Spleen (tissue), 11 donors: Measurements from ENCODE around the gene SLC35F5. TPM values are rescaled to one million over a fixed set of nuclear protein-coding genes. Genes with fewer than 3 reads are reported as not detected.
A peak's percentile ranks its signal among the peaks of the same experiment; 100 is the strongest.
"Not testable (repeated sequence)": the region's sequence is repeated elsewhere in the genome, so short reads cannot be mapped to it uniquely, and the experiment has no call there.

Experiments used
- DNase-seq: peaks from one replicate; pipeline ENCODE4 v3.0.0-alpha.2; 2020
- H3K27ac ChIP-seq, 8 donors: fragments of 200-600 bp; sonication (generic) in 7 of 8; 1 replicate in 4 of 8; 2 replicates in 4 of 8; pipeline versions ENCODE4 v1.5.0 to v1.8.0; 2016 to 2021; ENCODE audit warnings: inconsistent platforms in 4 of 8, mild to moderate bottlenecking in 4 of 8, moderate library complexity in 1 of 8
- H3K27me3 ChIP-seq, 7 donors: fragments of 200-600 bp; sonication (generic) in 6 of 7; replicated peaks in 1 of 7; 1 replicate in 4 of 7; 2 replicates in 3 of 7; pipeline versions ENCODE4 v1.5.0 to v1.8.0; 2016 to 2021; ENCODE audit warnings: inconsistent platforms in 3 of 7, mild to moderate bottlenecking in 1 of 7
- H3K36me3 ChIP-seq, 6 donors: fragments of 200-600 bp; sonication (generic) in 5 of 6; 1 replicate in 4 of 6; 2 replicates in 2 of 6; pipeline versions ENCODE4 v1.5.0 to v1.8.0; 2016 to 2021; ENCODE audit warnings: inconsistent platforms in 2 of 6
- H3K4me1 ChIP-seq, 6 donors: fragments of 200-600 bp; sonication (generic) in 5 of 6; 1 replicate in 3 of 6; 2 replicates in 3 of 6; pipeline versions ENCODE4 v1.5.0 to v1.8.0; 2016 to 2021; ENCODE audit warnings: inconsistent platforms in 3 of 6
- H3K4me3 ChIP-seq, 8 donors: fragments of 200-600 bp; sonication (generic) in 7 of 8; 1 replicate in 4 of 8; 2 replicates in 4 of 8; pipeline versions ENCODE4 v1.5.0 to v1.8.0; 2016 to 2021; ENCODE audit warnings: inconsistent platforms in 4 of 8, mild to moderate bottlenecking in 4 of 8, moderate library complexity in 2 of 8
- H3K9me3 ChIP-seq, 8 donors: fragments of 200-600 bp; sonication (generic) in 7 of 8; 1 replicate in 4 of 8; 2 replicates in 4 of 8; pipeline versions ENCODE4 v1.5.0 to v1.8.0; 2016 to 2021; ENCODE audit warnings: inconsistent platforms in 4 of 8
- POLR2A ChIP-seq, 3 donors: fragments of 450-650 bp; IDR thresholded peaks; one replicate each; pipeline ENCODE4 v1.5.1; 2017; ENCODE audit warnings: antibody characterized with exemption in 3 of 3, mild to moderate bottlenecking in 1 of 3
- POLR2AphosphoS5 ChIP-seq, 3 donors: sonication (generic); formaldehyde crosslinking; IDR thresholded peaks; one replicate each; pipeline ENCODE4 v1.5.1; 2017; ENCODE audit warnings: antibody characterized with exemption in 3 of 3
- WGBS, 5 donors: extraction: QIAGEN DNeasy Blood & Tissue Kit in 3 of 5; methylation state at CpG; one replicate each; pipeline versions ENCODE4 v1.1.5 to v1.1.7; 2013 to 2018; 5-methylcytosine and 5-hydroxymethylcytosine counted together
- intact Hi-C: fragments of 100-400 bp; cut with DNase I; formaldehyde crosslinking; loops from one replicate; pipeline ENCODE4 v1.15.0; 2023; ENCODE audit warnings: low total_unique reads
- polyA plus RNA-seq, 3 donors: library from polyadenylated mRNA; stranded (reverse); fragments of 200-250 nt; gene quantifications; one replicate each; pipeline ENCODE4 v1.2.1, GENCODE V29; 2013
- total RNA-seq, 7 donors: library from RNA; depleted of rRNA in 3 of 7; stranded (reverse); fragments of >200 nt in 3 of 7; fragmentation: NEBNext Ultra II Directional in 4 of 7; extraction: Animal tissue kit (Norgen Biotek cat#: 25700) in 4 of 7; gene quantifications; one replicate each; pipeline versions ENCODE4 v1.1.0 to v1.2.1, GENCODE V29; 2016 to 2021
- TF ChIP-seq, protein P1 (sequence below), 11 experiments: fragments of 200-600 bp in 7 of 11; fragments of 450-650 bp in 4 of 11; sonication (generic) in 4 of 11; IDR thresholded peaks in 8 of 11; conservative IDR thresholded peaks in 3 of 11; 1 replicate in 7 of 11; 2 replicates in 4 of 11; pipeline versions ENCODE4 v1.4.0 to v1.8.0; 2016 to 2021; ENCODE audit warnings: antibody characterized with exemption in 11 of 11, inconsistent platforms in 4 of 11, mild to moderate bottlenecking in 1 of 11
- donor health status: healthy with polysubstance abuse.
- donor health status: DM: no; HTN: no; CAD: no; lungs with moderate emphysema.
- donor health status: DM: no; HTN: no; CAD: no.
- donor health status: Bipolar disorder and iron deficiency.
- donor health status: healthy.
- donor health status: DM: no; HTN: no; CAD: no.
- donor health status: DM: yes; HTN: yes; CAD: no.

SLC35F5 gene
- total and polyA plus RNA-seq, 10 donors, result 10.4 to 104 (median 56.1) TPM

GRCh38 chr2:113698892-113699447, 57.5 kb downstream of the SLC35F5 start:
- peak overlapping the region in 2 of 8 donors; percentile 5 to 36 for H3K27ac ChIP-seq
- intact Hi-C loops, result no loop called here
- H3K9me3 ChIP-seq, result peaks cover 0 to 1% (median 0%) of the 10 kb centered on the region in 8 donors
- 68 to 82% (median 79%) methylated on average over 5 of the region's 5 CpGs for WGBS, 5 donors
- no peaks in the 10 kb centered on the region for H3K27me3 ChIP-seq
- peaks cover 0 to 39% (median 23%) of the 10 kb centered on the region in 6 donors for H3K4me1 ChIP-seq
- peak overlapping the region in 1 of 8 donors; percentile 44 for H3K4me3 ChIP-seq
- H3K36me3 ChIP-seq, result peaks cover 0 to 3% (median 0%) of the 10 kb centered on the region in 6 donors
- no peak for DNase-seq
- no peak for TF ChIP-seq POLR2AphosphoS5 (IDR thresholded peaks at IDR 0.05)
- TF ChIP-seq POLR2A (IDR thresholded peaks at IDR 0.05), result no peak
- TF ChIP-seq, protein P1, sequence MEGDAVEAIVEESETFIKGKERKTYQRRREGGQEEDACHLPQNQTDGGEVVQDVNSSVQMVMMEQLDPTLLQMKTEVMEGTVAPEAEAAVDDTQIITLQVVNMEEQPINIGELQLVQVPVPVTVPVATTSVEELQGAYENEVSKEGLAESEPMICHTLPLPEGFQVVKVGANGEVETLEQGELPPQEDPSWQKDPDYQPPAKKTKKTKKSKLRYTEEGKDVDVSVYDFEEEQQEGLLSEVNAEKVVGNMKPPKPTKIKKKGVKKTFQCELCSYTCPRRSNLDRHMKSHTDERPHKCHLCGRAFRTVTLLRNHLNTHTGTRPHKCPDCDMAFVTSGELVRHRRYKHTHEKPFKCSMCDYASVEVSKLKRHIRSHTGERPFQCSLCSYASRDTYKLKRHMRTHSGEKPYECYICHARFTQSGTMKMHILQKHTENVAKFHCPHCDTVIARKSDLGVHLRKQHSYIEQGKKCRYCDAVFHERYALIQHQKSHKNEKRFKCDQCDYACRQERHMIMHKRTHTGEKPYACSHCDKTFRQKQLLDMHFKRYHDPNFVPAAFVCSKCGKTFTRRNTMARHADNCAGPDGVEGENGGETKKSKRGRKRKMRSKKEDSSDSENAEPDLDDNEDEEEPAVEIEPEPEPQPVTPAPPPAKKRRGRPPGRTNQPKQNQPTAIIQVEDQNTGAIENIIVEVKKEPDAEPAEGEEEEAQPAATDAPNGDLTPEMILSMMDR (IDR thresholded peaks at IDR 0.05 in 8 of 11, conservative IDR thresholded peaks at IDR 0.05 in 3 of 11), result no peak

DNA sequence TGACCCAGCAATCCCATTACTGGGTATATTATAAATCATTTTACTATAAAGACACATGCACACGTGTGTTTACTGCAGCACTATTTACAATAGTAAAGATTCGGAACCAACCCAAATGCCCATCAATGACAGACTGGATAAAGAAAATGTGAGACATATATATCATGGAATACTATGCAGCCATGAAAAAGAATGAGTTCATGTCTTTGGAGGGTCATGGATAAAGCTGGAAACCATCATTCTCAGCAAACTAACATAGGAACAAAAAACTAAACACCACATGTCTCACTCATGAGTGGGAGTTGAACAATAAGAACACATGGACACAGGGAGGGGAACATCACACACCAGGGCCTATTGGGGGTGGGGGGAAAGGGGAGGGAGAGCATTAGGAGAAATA, 58.2 kb downstream of the SLC35F5 start:
- 95 to 99% (median 98%) methylated on average over 2 of the region's 2 CpGs for WGBS, 5 donors
- H3K27me3 ChIP-seq, H3K4me3 ChIP-seq, intact Hi-C loops, H3K36me3 ChIP-seq, DNase-seq, H3K27ac ChIP-seq, H3K9me3 ChIP-seq: not testable (repeated sequence)
- peaks cover 0 to 47% (median 29%) of the 10 kb centered on the region in 6 donors for H3K4me1 ChIP-seq

DNA sequence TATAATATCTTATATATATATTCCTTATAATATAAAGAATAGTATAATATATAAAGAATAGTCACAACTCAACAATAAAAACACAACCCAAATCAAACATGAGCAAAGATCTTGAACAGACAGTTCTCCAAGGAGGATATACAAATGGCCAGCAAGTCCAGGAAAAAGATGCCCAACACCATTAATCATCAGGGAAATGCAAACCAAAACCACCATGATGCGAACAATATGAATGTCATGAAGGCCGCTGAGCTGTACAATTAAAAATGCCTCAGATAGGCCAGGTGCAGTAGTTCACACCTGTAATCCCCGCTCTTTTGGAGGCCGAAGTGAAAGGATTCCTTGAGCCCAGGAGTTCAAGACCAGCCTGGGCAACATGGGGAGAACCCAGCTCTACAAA, 58.9 kb downstream of the SLC35F5 start:
- WGBS, 5 donors, result 95 to 98% (median 97%) methylated on average over 4 of the region's 4 CpGs
- Histone ChIP-seq H3K27ac (no peak overlapping the region), H3K4me3 (no peak overlapping the region), H3K4me1 (peaks cover 0 to 54% (median 35%) of the 10 kb centered on the region in 6 donors), H3K9me3 (no peaks in the 10 kb centered on the region), H3K36me3 (no peaks in the 10 kb centered on the region), H3K27me3 (no peaks in the 10 kb centered on the region)
- no peak for DNase-seq
- intact Hi-C loops, result no loop called here
- no peak for TF ChIP-seq POLR2AphosphoS5 (IDR thresholded peaks at IDR 0.05)
- TF ChIP-seq POLR2A (IDR thresholded peaks at IDR 0.05), result no peak
- TF ChIP-seq, protein P1 (IDR thresholded peaks at IDR 0.05 in 8 of 11, conservative IDR thresholded peaks at IDR 0.05 in 3 of 11), result no peak

GRCh38 chr2:113694438-113694837, 62.0 kb downstream of the SLC35F5 start:
- no peaks in the 10 kb centered on the region for H3K27me3 ChIP-seq
- no peaks in the 10 kb centered on the region for H3K36me3 ChIP-seq
- WGBS, 5 donors, result 54 to 68% (median 57%) methylated on average over 9 of the region's 9 CpGs
- no peak for TF ChIP-seq POLR2AphosphoS5 (IDR thresholded peaks at IDR 0.05)
- TF ChIP-seq, protein P1 (IDR thresholded peaks at IDR 0.05 in 8 of 11, conservative IDR thresholded peaks at IDR 0.05 in 3 of 11), result no peak
- no peak for TF ChIP-seq POLR2A (IDR thresholded peaks at IDR 0.05)
- intact Hi-C loops, result no loop called here
- H3K4me3 ChIP-seq, result no peak overlapping the region
- H3K4me1 ChIP-seq, result peaks cover 0 to 53% (median 27%) of the 10 kb centered on the region in 6 donors
- H3K27ac ChIP-seq, result peak overlapping the region in 3 of 8 donors; percentile 14 to 67 (median 51)
- no peaks in the 10 kb centered on the region for H3K9me3 ChIP-seq
- no peak for DNase-seq
